GM12878 (cell line): ENCODE measurements around the gene PRKN.

Source experiments
- EP300 ChIP-seq, 2 experiments: fragments of 150-350 bp in 1 of 2; IDR thresholded peaks; 2 replicates each; pipeline ENCODE4 v1.6.1; 2011 to 2012; ENCODE audit warnings: low read depth in 2 of 2, low read length in 2 of 2, borderline replicate concordance in 1 of 2, improper control_type of control experiment in 1 of 2, inconsistent platforms in 1 of 2; ENCODE audit not compliant: control insufficient read depth in 1 of 2
- EZH2 ChIP-seq: IDR thresholded peaks from 2 replicates; pipeline ENCODE4 v1.6.1; 2012; ENCODE audit warnings: low read depth, mild to moderate bottlenecking, control low read depth, inconsistent platforms, low read length, borderline replicate concordance; ENCODE audit not compliant: control insufficient read depth
- MEF2A ChIP-seq: IDR thresholded peaks from 2 replicates; pipeline ENCODE4 v1.6.1; 2011; ENCODE audit warnings: low read depth, mild to moderate bottlenecking, low read length, moderate library complexity; ENCODE audit not compliant: insufficient read depth
- ZSCAN29 ChIP-seq: fragments of 450-650 bp; IDR thresholded peaks from 2 replicates; pipeline ENCODE4 v1.6.1; 2017; ENCODE audit warnings: mild to moderate bottlenecking, moderate library complexity
- TF ChIP-seq, protein P1 (sequence below): IDR thresholded peaks from 2 replicates; pipeline ENCODE4 v1.6.1; 2011; ENCODE audit warnings: low read depth, mild to moderate bottlenecking, low read length, moderate library complexity, borderline replicate concordance; ENCODE audit errors: extremely low read depth
- TF ChIP-seq, protein P2 (sequence below), 3 experiments: IDR thresholded peaks in 2 of 3; conservative IDR thresholded peaks in 1 of 3; 2 replicates each; pipeline ENCODE4 v1.5.1; 2011; ENCODE audit warnings: low read depth in 3 of 3, low read length in 3 of 3, mild to moderate bottlenecking in 3 of 3, control low read depth in 2 of 3, moderate library complexity in 2 of 3, inconsistent platforms in 1 of 3, mixed read lengths in 1 of 3; ENCODE audit not compliant: control insufficient read depth in 2 of 3, insufficient read depth in 1 of 3; ENCODE audit errors: extremely low read depth in 1 of 3

DNA sequence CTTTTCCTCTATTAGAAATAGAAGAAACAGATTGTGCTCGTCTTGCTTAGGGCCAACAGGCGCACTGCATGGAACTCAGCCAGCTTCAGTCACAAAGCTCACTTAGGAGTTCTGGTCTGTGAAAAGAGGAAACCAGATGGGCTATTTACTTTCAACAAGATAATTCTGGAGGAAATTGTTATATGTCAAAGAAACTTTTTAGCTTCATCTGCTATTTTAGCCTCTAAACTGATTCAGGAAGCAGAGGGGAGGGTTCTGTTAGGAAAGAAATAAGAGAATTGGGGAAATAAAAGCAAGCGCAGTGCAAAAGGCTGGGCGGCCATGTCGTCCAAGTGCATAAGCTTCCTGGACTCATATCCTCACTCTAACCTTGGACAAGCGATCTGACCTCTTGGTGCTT lies 21.3 kb downstream of the PRKN start:
- TF ChIP-seq, protein P1, sequence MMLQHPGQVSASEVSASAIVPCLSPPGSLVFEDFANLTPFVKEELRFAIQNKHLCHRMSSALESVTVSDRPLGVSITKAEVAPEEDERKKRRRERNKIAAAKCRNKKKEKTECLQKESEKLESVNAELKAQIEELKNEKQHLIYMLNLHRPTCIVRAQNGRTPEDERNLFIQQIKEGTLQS: no peak
- TF ChIP-seq ZSCAN29 (no peak), MEF2A (no peak), EP300 (IDR thresholded peaks at IDR 0.05; ENCODE audit: borderline replicate concordance in 1 of 2, control insufficient read depth in 1 of 2, low read depth in 2 of 2, low read length in 2 of 2) (no peak), EZH2 (no peak)
- TF ChIP-seq, protein P2, sequence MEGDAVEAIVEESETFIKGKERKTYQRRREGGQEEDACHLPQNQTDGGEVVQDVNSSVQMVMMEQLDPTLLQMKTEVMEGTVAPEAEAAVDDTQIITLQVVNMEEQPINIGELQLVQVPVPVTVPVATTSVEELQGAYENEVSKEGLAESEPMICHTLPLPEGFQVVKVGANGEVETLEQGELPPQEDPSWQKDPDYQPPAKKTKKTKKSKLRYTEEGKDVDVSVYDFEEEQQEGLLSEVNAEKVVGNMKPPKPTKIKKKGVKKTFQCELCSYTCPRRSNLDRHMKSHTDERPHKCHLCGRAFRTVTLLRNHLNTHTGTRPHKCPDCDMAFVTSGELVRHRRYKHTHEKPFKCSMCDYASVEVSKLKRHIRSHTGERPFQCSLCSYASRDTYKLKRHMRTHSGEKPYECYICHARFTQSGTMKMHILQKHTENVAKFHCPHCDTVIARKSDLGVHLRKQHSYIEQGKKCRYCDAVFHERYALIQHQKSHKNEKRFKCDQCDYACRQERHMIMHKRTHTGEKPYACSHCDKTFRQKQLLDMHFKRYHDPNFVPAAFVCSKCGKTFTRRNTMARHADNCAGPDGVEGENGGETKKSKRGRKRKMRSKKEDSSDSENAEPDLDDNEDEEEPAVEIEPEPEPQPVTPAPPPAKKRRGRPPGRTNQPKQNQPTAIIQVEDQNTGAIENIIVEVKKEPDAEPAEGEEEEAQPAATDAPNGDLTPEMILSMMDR (IDR thresholded peaks at IDR 0.05 in 2 of 3, conservative IDR thresholded peaks at IDR 0.05 in 1 of 3; ENCODE audit: control insufficient read depth in 2 of 3, extremely low read depth in 1 of 3, insufficient read depth in 1 of 3, low read depth in 3 of 3, low read length in 3 of 3): no peak
